HG03039 (cell line): Measurements from ENCODE around the gene HMGXB3.
"Not testable (repeated sequence)": the region's sequence is repeated elsewhere in the genome, so short reads cannot be mapped to it uniquely, and the experiment has no call there.

Experiments
- ATAC-seq: cut with Tn5 transposase; IDR thresholded peaks from one replicate; pipeline ENCODE4 v1.9.1; 2021; ENCODE audit warnings: mild to moderate bottlenecking, moderate library complexity; ENCODE audit not compliant: unreplicated experiment

Gene HMGXB3

DNA sequence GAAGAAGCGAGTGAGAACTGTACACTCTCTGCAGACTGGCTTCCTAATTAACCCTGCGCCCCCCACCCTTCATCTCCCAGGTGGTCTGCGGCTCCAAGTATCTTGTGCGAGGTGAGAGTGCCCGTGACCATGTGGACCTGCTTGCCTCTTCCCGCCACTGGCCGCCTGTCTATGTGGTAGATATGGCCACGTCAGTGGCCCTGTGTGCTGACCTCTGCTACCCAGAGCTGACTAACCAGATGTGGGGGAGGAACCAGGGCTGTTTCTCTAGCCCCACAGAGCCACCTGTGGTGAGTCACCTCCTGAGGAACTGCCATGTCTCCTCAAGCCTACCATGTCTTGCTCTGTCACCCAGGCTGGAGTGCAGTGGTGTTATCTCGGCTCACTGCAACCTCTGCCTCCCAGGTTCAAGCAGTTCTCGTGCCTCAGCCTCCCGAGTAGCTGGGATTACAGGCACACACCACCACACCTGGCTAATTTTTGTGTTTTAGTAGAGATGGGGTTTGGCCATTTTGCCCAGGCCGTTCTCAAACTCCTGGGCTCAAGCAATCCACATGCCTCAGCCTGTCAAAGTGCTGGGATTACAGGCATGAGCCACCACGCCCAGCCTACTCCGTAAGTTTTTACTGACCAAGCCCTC, 49.8 kb downstream of the HMGXB3 start:
- ATAC-seq: not testable (repeated sequence)

DNA sequence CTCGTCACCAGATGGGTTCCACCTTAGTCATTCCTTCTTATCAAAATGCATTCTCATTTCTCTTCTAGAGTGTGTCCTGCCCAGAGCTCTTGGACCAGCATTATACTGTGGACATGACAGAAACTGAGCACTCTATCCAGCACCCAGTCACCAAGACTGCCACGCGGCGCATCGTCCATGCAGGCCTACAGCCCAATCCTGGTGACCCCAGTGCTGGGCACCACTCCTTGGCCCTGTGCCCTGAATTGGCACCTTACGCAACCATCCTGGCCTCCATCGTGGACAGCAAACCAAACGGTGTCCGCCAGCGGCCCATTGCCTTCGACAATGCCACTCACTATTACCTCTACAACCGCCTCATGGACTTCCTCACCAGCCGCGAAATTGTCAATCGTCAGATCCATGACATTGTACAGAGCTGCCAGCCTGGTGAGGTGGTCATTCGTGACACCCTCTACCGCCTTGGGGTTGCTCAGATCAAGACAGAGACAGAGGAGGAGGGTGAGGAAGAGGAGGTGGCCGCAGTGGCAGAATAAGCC, 51.2 kb downstream of the HMGXB3 start:
- no peak for ATAC-seq

DNA sequence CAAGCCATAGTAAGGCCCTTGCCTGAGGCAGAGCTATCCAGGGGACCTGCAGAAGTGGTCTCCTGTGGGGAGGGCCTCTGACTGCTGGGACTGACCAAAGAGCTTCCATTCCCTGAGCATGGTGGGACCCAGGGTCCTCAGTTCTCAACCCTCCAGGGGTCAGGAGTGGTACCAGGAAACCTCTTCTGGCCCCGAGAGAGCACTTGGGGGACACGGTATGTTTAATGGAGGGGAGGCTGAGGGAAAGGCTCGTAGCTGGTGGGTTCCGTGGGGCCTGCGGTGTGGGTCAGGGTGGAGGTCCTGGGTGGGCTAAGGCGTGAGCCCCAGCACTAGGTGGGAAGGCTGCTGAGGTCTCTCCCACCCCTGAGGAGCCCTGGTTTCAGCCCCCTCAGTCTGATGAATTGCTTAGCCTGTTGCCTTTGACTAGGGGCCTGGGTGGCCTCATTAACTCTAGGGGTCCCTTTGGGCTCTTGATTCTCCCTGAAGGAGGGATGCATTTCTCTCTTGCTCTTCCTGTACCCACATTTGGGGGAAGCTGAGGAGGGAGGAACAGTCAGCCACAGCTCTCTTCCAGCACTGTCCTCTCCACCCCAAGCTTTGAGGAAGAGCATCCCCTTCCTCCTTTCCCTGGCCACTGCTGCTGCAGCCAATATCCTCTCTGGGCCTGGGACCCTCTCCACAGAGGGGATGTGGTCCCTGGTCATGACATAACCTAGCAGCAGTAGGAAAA, 51.9 kb downstream of the HMGXB3 start:
- no peak for ATAC-seq

DNA sequence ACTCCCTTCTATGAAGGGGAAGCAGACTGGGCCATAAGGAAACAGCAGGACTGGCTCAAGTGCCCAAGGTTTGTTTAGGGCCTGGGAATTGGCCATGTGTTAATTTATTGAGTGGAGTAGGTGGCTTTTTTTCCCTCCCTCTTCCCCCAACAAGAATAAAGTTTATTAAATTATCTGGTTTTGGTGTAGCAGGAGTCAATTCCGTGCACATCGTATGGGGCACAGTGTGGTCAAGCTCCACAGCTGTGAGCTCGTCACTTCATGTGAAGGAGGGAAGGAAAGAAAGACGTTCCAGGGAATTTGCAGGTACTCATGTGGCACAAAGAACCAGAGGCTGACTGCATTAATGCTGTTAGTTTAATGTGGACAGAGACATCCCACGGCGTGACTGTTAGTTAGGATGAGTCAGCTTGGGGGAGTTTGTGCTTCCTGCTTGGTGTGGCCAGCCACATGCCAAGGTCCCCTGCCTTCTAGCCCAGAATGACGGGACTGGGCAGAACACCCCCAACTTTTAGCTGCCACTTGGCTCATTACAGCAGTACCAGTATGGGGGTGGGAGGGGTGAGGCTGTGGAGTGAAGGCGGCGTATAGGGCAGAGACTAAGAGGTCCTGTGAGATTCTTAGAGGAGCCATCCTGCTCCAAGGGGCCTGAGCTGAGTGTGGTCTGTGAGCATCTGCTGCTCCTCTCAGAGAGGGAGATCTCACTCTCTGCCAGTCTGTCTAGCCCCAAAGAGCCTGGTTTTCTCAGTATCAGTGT, 52.6 kb downstream of the HMGXB3 start:
- ATAC-seq: no peak

DNA sequence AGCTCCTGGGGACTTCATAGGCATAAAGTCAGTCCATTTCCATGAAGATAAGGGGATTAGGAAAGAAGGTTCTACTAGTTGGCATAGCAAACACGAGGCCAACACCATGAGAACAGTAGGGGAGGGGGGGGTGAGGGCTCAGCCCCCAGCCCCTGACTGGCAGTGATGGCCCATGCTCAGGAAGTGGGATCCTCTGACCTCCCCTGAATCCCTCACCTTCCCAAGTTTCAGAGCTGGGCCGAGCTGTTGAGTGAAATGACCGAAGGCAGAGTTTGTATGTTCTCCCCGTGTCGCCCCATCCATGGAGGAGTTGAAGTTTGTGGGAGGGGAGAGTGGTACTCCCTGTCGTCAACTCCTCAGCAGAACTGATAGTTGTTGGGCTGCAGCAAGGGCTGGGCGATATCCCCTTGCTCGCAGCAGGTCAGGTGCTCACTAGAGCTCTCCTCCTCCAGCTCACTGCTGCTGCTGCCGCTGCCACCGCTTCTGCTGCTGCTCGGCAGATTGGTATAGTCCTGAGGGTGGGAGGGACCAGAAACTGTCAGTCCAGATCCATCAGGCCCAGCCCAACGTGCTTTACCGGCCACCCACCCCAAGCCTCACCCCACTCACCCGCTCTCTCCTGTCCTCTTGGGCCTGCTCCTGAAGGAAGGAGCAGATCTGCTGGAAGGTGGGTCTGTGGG, 53.3 kb downstream of the HMGXB3 start:
- no peak for ATAC-seq

DNA sequence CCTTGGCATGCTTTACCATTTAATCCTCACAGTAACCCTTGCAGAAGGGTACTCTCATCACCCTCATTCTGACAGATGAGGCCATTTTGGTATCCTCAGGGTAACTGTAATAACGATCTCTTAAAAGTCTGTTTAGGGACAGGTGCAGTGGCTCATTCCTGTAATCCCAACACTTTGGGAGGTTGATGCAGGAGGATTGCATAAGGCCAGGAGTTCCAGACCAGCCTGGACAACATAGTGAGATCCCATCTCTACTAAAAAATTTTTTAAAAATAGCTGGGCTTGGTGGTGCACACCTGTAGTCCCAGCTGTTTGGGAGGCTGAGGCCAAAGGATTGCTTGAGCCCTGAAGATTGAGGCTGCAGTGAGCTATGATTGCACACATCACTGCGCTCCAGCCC, 54.0 kb downstream of the HMGXB3 start:
- no peak for ATAC-seq

DNA sequence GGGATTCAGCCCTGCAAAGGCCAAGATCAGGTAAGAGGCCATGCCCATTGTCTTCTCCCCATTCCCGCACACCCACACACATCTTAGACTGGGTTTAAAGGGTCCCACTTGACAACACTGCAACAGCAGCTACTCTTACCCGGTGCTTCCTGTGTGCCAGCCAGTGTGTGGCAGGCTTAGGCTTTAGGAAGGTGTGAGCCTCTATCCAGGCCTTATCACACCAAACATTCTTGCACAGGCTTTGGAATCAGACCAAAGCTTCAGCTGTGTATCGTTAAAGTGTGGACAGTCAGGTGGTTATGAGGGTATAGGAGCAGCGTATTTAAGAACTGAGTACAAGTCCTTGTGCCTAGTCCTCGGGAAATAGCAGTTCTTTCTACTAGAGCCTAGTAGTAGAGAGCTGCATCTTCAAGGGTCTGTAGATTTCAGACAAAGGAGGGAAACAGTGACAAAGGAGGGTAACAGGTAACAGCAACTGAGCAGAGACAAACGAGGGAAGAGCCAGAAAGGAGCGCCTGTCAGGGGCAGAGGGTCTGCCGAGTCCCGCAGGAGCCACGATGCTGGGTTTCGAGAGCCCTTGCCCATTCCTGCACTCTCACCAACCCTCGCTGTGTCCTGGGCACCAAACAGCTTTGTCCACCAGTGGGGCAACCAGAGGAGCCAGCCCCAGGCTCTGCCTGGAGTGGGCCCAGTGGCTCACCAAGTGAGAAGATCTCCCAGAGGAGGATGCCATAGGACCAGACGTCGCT, 55.0 kb downstream of the HMGXB3 start:
- no peak for ATAC-seq

DNA sequence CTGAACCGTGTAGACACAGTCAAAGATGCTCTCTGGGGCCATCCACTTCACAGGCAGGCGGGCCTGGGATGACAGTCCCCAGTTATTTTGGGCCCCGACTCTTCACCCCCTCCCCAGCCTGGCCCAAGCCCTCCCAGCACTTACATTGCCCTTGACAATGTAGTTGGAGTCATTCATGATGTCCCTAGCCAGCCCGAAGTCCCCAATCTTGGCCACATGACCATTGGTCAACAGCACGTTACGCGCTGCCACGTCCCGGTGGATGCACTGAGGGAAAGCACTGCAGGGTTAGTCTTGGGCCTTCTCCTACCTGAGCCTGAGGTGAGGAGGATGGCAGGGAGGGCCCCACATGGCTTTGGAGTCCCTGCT, 55.5 kb downstream of the HMGXB3 start:
- no peak for ATAC-seq

DNA sequence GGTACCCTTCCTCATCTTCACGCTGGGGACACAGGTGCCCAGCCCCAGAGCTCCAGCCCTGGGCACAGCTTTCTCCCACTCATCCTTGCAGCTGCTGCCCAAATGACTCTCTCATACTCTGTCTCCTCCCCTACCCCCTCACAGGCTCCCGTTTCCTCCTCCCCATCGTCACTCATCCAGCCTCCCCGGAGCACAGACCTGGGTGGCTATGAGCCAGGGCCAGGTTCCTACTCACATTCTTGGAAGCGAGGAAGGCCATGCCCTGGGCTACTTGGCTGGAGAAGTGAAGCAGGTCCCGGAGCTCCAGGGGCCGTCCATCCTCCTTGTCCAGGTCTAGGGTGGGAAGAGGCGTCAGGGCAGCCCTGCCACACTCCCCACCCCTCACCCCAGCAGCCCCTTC, 56.5 kb downstream of the HMGXB3 start:
- no peak for ATAC-seq

DNA sequence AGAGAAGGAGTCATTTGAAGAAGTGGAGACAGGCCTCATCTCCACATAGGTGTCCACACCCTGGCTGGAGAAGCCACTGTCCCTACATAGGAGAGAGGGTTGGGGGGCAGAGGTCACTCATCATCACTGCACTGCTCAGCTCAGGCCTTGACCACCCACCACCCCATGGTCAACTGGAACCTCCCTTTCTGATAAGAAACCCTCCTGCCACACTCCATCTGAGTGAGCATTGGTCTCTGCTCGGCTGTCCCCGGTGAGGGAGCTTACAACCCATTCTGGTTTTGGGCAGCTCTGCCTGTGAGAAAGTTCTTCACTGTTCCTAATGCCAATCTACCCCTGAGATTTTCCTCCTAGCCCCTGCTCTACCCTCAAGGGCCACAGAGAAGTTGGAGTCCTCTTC, 57.0 kb downstream of the HMGXB3 start:
- ATAC-seq: no peak

DNA sequence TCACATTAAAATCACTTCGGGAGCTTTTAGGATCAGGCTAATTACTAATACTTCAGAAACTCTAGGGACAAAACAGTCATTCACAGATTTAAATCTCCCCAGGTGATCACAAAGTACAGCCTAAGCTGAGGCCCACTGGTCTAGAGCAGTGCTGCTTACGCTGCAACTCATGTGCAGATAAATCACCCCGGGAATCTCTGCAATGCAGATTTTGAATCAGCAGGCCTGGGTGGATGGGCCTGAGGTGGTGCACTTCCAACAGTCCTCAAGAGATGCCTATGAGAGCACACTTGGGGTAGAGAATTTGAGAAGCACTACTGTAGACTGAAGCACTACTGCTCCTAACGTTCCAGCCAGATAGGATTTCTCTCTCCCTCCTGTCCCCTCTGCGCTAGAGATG, 57.5 kb downstream of the HMGXB3 start:
- no peak for ATAC-seq

DNA sequence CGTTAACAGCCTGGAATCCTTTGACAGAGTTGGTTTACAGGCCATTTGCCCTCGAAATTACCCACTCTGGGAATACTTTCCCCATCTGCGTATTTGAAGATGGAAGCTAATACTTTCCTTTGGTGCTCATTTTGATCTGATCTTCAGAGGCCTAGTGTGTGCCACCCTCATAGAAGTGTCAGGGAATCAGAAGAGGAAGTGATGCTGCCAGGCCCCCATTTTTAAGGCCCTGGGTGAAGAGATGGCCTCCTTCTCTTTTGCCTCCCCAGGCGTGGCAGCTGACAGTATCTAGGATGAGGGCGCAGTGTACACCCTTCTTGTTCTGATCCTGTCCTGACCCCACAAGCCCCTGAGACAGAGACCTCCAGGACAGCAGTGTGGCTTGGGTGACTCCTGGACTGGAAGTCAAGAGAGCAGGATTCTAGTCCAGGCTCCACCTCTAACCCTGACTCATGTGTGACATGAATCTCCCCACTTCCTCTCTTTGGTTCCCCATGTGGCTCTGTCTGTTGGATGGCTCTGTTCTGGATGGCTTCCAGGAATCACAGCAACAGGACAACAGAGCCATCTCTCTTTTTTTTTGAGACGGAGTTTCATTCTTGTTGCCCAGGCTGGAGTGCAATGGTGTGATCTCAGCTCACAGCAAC, 58.1 kb downstream of the HMGXB3 start:
- ATAC-seq: no peak

DNA sequence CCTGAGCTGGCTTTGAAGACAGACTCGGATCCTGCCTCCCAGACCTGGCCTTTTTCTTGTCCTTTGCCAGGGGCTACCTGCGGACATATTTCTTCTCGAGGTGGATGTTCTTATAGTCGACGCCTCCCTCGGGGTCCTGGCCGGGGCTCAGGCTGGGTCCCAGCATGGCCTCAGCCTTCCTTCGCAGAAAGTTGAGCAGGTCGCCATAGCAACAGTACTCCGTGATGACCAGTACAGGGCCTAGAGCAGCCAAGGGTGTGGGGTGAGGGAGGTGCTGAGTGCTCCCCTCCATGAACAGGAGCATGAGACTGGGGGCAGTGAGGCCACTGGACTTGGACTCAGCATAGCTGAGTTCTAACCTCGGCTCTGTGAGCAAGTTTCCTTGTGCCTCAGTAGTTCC, 59.1 kb downstream of the HMGXB3 start:
- ATAC-seq: no peak

DNA sequence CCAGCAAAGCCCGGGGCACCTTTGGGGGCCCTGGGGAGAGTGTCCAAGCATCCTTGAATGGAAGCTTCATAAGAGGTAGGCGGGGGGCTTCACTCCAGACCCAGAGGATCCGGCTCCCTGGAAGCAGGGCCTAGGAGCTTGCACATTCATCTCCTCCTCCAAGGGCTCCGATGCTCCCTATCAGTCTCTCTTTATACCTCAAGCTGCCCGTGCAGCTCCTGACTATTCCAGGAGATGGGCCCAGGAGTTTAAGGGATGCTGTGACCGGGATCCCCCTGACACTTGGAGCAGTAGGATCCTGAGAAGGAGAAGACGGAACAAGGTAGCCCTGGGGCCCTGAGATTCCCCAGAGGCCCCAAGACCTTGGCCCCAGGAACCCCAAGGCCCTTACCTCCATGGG, 59.9 kb downstream of the HMGXB3 start:
- no peak for ATAC-seq

DNA sequence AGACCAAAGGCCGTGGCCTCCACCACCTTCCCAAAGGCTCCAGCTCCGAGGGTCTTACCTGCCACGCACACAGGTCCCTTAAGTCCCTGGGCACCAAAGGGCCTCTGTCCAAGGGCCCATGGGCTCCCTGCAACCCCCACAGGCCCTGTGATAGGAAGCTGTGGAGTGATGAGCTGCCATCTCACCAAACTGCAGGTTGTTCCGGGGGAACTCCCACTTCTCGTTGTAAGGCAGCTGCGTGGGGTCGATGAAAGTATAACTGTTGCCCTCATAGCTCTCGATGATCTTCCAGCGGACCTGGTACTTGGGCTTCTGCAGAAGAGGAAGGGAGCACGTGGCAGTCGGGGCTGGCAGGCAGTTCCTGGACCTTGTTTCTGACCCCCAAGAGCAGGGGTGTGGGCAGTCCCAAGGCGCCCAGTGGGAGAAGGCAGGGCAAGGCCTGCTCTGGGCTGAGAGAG, 61.0 kb downstream of the HMGXB3 start:
- no peak for ATAC-seq

DNA sequence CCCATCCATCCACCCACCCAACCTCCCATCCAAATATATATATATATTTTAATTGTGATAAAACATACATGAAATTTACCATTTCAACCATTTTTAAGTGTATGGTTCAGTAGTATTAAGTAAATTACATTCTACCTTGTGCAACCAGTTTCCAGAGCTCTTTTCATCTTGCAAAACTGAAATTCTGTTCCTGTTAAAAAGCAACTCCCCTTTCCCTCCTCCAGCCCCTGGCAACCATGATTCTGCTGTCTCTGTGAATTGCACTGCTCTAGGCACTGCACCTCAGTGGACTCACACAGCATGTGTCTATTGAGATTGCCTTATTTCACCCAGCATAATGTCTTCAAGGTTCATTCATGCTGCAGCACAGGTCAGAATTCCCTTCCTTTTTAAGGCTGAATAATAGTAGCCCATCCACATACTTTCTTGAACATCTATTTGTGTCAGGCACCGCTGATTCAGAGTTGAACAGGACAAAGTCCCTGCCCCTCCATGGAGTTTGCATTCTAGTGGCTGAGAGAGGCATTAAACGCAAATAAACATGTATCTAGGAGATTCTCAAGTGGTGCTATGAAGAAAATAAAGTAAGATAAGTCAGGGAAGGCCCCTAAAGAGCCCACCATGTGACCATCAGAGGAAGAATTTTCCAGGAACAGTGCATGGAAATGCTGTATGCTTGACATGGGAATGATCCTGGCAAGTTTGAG, 61.8 kb downstream of the HMGXB3 start:
- ATAC-seq: no peak

DNA sequence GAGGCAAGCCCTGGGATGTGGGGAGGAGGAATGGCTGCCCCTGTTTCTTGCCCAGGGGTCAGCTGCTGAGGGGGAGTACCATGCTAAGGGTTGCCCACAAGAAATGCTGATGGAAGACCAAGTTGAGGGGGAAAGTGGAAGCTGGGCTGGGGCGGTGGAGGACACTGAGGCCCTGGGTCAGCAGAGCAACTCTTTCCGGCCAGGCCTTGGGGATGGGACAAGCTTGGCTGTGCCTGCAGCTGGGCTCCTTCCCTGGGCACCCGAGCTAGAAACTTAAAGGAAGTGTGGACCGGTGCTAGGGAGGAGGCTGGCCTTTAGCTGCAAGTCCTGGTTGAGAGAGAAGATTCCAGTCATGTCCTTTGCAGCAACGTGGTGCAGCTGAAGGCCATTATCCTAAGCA, 63.1 kb downstream of the HMGXB3 start:
- ATAC-seq: no peak

DNA sequence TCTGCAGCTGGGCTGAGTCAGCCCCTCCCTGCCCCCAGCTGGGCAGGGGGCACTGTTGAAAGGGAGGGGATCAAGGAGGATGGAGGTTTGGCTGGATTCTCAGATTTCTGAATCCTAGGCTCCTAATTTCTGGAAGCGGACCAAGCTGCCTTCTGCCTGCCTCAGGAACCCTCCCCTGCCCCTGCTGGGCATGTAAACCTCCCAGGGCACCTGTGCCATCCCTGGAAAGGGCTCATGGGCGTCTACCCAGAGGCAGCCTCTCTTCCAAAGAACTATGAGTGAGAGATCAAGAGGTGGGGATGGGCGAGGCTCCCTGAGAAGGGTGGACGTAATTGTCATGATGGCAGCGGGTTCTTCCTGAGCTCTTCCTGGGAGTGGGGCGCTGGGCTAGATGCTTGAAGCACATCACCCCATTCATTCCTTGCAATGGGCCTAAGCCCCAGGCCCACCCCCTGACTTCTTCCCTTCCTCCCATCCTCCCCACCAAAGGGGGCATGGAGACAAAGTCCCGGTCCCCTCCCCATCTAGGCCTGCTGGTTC, 64.2 kb downstream of the HMGXB3 start:
- ATAC-seq: no peak

DNA sequence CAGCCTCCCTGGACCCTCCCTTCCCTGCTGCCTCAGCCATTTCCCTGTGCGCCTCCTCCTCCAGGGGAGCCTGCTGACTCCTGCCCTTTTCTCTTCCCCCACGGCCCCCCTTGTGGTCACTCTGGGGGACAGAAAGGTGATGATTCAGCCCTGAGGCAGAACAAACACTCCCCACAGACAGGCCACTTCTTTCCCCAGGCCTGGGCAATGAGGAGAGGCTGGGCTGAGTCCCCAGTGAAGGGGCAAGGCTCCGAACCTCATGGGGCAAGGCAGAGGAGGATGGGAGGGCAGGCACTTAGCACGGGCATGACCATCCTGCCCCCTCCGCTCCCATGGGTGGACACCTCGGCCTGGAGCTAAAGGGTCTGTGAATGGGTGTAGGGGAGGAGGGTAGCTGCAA, 64.8 kb downstream of the HMGXB3 start:
- ATAC-seq: no peak
